GM12878 (cell line): ENCODE measurements around the gene OSBPL3.

ENCODE experiments used
- CREB1 ChIP-seq: IDR thresholded peaks from 2 replicates; pipeline ENCODE4 v1.6.1; 2012; ENCODE audit warnings: low read depth, mild to moderate bottlenecking, inconsistent platforms
- CREM ChIP-seq: IDR thresholded peaks from 2 replicates; pipeline ENCODE4 v1.6.1; 2014; ENCODE audit warnings: antibody characterized with exemption, low read depth
- EP300 ChIP-seq, 2 experiments: fragments of 150-350 bp in 1 of 2; IDR thresholded peaks; 2 replicates each; pipeline ENCODE4 v1.6.1; 2011 to 2012; ENCODE audit warnings: low read depth in 2 of 2, low read length in 2 of 2, borderline replicate concordance in 1 of 2, improper control_type of control experiment in 1 of 2, inconsistent platforms in 1 of 2; ENCODE audit not compliant: control insufficient read depth in 1 of 2
- EZH2 ChIP-seq: IDR thresholded peaks from 2 replicates; pipeline ENCODE4 v1.6.1; 2012; ENCODE audit warnings: low read depth, mild to moderate bottlenecking, control low read depth, inconsistent platforms, low read length, borderline replicate concordance; ENCODE audit not compliant: control insufficient read depth
- MXI1 ChIP-seq: fragments of 150-350 bp; IDR thresholded peaks from 2 replicates; pipeline ENCODE4 v1.6.1; 2011; ENCODE audit warnings: low read depth, mild to moderate bottlenecking, inconsistent platforms, low read length, improper control_type of control experiment
- NR2C2 ChIP-seq: IDR thresholded peaks from 2 replicates; pipeline ENCODE4 v1.6.1; 2011; ENCODE audit warnings: borderline replicate concordance, low read depth; ENCODE audit not compliant: control insufficient read depth, insufficient read length
- POLR2A ChIP-seq: IDR thresholded peaks from 2 replicates; pipeline ENCODE4 v1.6.1; 2011; ENCODE audit warnings: low read depth, mild to moderate bottlenecking, low read length
- RFX5 ChIP-seq: IDR thresholded peaks from 2 replicates; pipeline ENCODE4 v1.6.1; 2011; ENCODE audit warnings: low read depth, low read length, improper control_type of control experiment
- SIN3A ChIP-seq: IDR thresholded peaks from 2 replicates; pipeline ENCODE4 v1.6.1; 2012; ENCODE audit warnings: low read depth, low read length, improper control_type of control experiment
- SP1 ChIP-seq: IDR thresholded peaks from one replicate; pipeline ENCODE4 v1.6.1; 2011; ENCODE audit warnings: low read depth, low read length
- TAF1 ChIP-seq: IDR thresholded peaks from 2 replicates; pipeline ENCODE4 v1.6.1; 2011; ENCODE audit warnings: mild to moderate bottlenecking, low read depth, low read length, borderline replicate concordance
- TCF3 ChIP-seq: IDR thresholded peaks from 2 replicates; pipeline ENCODE4 v1.6.1; 2012; ENCODE audit warnings: low read depth, mild to moderate bottlenecking, low read length, borderline replicate concordance; ENCODE audit not compliant: insufficient read depth
- TF ChIP-seq, protein P1 (sequence below), 3 experiments: IDR thresholded peaks in 2 of 3; conservative IDR thresholded peaks in 1 of 3; 2 replicates each; pipeline ENCODE4 v1.5.1; 2011; ENCODE audit warnings: low read depth in 3 of 3, low read length in 3 of 3, mild to moderate bottlenecking in 3 of 3, control low read depth in 2 of 3, moderate library complexity in 2 of 3, inconsistent platforms in 1 of 3, mixed read lengths in 1 of 3; ENCODE audit not compliant: control insufficient read depth in 2 of 3, insufficient read depth in 1 of 3; ENCODE audit errors: extremely low read depth in 1 of 3

- TF ChIP-seq, protein P1, sequence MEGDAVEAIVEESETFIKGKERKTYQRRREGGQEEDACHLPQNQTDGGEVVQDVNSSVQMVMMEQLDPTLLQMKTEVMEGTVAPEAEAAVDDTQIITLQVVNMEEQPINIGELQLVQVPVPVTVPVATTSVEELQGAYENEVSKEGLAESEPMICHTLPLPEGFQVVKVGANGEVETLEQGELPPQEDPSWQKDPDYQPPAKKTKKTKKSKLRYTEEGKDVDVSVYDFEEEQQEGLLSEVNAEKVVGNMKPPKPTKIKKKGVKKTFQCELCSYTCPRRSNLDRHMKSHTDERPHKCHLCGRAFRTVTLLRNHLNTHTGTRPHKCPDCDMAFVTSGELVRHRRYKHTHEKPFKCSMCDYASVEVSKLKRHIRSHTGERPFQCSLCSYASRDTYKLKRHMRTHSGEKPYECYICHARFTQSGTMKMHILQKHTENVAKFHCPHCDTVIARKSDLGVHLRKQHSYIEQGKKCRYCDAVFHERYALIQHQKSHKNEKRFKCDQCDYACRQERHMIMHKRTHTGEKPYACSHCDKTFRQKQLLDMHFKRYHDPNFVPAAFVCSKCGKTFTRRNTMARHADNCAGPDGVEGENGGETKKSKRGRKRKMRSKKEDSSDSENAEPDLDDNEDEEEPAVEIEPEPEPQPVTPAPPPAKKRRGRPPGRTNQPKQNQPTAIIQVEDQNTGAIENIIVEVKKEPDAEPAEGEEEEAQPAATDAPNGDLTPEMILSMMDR (IDR thresholded peaks at IDR 0.05 in 2 of 3, conservative IDR thresholded peaks at IDR 0.05 in 1 of 3; ENCODE audit: control insufficient read depth in 2 of 3, extremely low read depth in 1 of 3, insufficient read depth in 1 of 3, low read depth in 3 of 3, low read length in 3 of 3): no peak
- TF ChIP-seq TAF1 (no peak), RFX5 (no peak), SP1 (no peak), CREB1 (no peak), EZH2 (no peak), TCF3 (no peak), POLR2A (no peak), SIN3A (no peak), MXI1 (no peak), NR2C2 (no peak), EP300 (IDR thresholded peaks at IDR 0.05; ENCODE audit: borderline replicate concordance in 1 of 2, control insufficient read depth in 1 of 2, low read depth in 2 of 2, low read length in 2 of 2) (no peak), CREM (no peak)
Observed at GRCh38 chr7:24863626-24864025, 116.4 kb downstream of the OSBPL3 start.
